NCI-H510A (cell line): Measurements from ENCODE around the gene COL24A1.

Experiments used
- DNase-seq: peaks from one replicate; lab custom pipeline; 2025; lab: John Stamatoyannopoulos, UW

The COL24A1 gene

GRCh38 chr1:85681087-85681486 lies 475.5 kb downstream of the COL24A1 start:
- DNase-seq: no peak
